Right renal pelvis (tissue), 4 donors: ENCODE results near the gene PARD6B. TPM values are rescaled to one million over a fixed set of nuclear protein-coding genes. Genes with fewer than 3 reads are reported as not detected.

Experiments
- DNase-seq, 4 donors: peaks; one replicate each; pipeline ENCODE4 v3.0.0-alpha.2; 2013; ENCODE audit warnings: low read depth in 4 of 4, low spot score in 3 of 4, missing footprints in 1 of 4
- polyA plus RNA-seq, 4 donors: library from polyadenylated mRNA; unstranded; fragments of 120-200 nt; gene quantifications; one replicate each; pipeline ENCODE4 v1.2.1, GENCODE V29; 2013; ENCODE audit not compliant: insufficient read length in 4 of 4

Gene PARD6B
- polyA plus RNA-seq, 4 donors: 18.7 to 29.7 (median 23.5) TPM

GRCh38 chr20:50723672-50724071 is 7.7 kb upstream of the PARD6B start:
- DNase-seq: no peak

GRCh38 chr20:50724112-50724725 is 7.2 kb upstream of the PARD6B start:
- no peak for DNase-seq

DNA sequence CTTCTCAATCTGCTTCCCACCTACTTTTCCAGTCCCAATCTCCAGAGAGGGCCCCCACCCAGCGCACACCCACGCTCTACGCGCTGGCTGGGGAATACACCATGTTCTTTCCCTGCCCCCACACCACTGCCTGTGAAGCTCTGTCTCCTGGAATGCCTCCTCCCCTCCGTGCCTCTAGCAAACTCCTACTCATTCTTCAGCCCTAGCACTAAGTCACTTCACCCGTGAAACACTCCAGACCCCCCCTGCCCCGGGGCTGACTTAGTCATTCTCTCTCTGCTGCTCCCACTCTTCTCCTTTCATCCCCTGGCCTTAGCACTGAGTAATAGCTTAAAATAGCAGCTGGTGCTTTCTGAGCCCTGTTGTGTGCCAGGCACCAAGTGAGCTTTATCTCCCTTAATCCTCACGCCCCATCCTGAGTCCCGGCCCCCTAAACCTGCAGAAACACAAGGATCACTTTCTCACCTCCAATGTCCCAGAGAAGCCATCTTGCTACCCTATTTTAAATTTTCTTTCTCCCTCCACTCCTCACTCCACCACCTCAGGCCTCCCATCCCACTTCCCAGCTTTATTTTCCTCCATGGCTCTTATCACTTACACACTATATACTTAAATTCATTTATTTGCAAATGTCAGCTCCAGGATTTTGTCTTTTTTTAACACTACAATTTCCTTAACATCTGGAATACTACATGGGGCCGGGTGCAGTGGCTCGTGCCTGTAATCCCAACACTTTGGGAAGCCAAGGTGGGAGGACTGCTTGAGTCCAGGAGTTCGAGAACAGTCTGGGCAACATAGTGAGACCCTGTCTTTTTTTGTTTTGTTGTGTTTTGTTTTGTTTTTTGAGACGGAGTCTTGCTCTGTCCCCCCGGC is 6.3 kb upstream of the PARD6B start:
- DNase-seq: no peak

DNA sequence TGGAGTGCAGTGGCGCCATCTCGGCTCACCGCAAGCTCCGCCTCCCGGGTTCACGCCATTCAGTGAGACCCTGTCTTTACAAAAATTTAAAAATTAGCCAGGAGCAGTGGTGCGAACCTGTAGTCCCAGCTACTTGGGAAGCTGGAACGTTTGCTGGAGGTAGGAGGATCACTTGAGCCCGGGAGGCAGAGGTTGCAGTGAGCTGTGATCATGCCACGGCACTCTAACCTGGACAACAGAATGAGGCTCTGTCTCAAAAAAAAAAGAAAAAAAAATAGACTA is 5.7 kb upstream of the PARD6B start:
- no peak for DNase-seq

- DNase-seq: no peak
Observed at GRCh38 chr20:50726955-50727791, 4.2 kb upstream of the PARD6B start.

- no peak for DNase-seq
Observed at GRCh38 chr20:50727792-50728485, 3.4 kb upstream of the PARD6B start.

GRCh38 chr20:50728486-50728980 is 2.8 kb upstream of the PARD6B start:
- DNase-seq: no peak

DNA sequence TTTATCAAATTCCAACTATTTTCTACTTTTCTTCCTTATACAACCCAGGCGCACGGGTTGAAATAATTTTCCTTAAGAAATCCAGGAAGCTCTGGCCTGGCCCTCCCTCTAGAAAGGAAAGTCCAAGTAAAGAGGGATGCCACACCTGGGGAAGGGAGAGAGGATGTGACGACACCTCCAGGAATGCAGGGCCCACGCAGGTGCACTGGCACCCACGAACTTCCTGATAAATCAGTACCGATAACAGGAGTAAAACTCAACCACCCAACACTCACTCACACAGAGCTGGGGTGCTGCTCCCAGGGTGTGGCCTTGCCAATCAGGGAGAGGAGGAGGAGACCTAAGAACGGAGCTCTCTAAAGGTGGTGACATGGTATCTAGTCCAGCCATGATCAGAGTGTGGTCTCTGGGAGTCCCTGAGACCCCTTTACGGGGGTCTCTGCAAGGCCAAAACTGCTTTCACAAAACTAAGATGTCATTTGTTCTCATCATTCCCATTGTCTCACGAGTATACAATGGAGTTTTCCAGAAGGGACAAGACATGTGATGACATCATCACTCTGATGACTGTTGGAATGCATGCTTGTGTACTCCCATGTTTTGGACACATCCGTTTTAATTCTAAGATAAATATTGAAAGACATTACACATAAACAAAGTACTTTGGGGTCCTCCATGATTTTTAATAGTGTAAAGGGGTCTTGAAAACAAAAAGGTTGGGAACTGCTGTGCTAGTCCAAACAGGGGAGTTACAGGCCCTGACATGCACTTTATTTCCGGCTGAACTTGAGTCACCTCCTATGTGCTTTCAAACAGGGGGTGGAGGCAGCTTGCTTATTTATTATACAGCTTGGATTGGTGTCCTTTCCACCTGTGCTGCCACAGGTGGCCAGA is 2.2 kb upstream of the PARD6B start:
- no peak for DNase-seq

- DNase-seq: no peak
Observed at GRCh38 chr20:50729901-50730764, 1.2 kb upstream of the PARD6B start.

GRCh38 chr20:50730765-50731054 is 670 bp upstream of the PARD6B start:
- no peak for DNase-seq

DNA sequence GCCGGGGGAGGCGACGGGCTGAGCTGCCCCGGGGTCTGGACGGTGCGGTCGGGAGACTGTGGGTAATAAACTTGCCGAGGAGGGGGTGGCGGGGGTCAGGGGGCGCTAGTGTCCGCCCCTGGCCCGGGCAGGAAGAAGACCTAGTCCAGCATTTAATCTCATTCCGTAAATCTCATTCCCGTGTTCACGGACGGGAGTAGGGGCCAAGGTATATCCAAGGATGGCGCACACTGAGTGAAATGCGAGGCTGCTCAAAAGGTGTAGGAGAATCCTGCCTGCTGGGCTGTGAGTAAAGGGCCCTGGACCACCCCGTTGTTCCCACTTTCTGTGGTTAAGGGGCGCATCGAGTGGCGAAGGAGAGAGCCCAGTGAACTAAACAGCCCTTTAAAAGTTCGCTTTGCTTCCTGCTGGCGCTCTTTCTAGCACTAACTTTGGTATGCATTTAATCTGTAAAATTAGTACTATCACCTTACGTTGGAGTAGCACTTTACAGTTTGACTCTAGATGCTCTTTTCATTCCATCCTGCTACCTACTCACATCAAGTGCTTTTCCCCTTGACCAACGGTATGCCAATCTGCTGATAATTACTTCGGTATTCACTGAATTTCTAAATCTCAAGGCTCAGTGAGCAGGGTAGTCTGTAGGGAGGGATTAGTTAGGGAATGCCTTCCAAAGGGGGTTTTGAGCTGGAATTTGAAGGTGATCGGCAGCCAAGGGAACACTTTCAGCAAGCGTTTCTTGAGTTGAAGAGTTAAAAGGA is 730 bp downstream of the PARD6B start:
- no peak for DNase-seq

GRCh38 chr20:50733644-50734349 is 2.4 kb downstream of the PARD6B start:
- no peak for DNase-seq

DNA sequence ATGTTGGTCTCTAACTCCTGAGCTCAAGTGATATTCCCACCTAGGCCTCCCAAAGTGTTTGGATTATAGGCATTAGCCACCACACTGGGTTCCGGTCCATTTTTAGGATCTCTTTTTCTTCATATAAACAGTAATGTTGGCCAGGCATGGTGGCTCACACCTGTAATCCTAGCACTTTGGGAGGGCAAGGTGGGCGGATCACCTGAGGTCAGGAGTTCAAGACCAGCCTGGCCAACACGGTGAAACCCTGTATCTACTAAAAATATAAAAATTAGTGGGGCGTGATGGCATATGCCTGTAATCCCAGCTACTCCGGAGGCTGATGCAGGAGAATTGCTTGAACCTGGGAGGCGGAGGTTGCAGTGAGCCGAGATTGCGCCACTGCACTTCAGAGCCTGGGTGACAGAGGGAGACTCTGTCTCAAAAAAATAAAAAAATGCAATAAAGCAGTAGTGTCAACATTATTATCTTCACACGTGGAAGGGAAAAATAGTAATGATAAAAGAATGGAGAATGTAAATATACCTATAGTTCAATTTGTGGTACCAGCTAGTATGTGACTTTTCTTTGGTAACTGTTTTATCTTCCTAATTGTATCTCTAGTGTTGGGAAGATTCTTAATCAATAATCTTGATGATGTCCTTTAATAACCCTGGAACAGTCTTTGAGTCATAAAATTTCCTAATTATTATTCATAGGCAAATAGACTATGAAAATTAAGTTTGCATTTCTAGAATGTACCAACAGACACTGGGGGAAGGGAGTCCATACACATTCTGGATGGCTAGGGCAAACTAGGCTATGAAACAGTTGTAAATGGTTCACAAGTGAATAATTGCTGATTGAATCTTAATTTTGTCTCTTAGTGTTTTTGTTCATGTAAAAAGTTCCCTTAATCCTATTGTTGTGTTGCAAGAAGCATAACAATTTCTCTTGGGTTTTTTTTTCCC is 3.6 kb downstream of the PARD6B start:
- no peak for DNase-seq

GRCh38 chr20:50735813-50736212 is 4.4 kb downstream of the PARD6B start:
- no peak for DNase-seq

DNA sequence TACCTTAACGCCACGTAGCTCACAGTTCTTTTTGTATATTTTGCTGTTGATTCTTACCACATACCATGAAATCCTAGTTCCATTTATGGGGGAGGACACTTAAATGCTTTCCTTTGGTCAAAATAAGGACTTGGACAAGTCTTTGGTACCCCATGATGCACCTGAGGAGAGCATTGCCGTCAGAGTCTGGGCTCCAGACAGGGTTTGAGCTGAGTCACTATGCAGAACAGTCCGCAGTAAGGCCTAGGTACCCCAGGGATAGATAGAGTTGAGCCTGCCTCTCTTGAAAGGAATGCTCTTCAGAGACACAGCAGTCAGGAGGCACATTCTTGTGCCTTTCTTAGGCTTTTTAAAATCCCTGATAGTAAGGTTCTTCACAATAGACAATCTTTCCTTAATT is 6.0 kb downstream of the PARD6B start:
- no peak for DNase-seq

DNA sequence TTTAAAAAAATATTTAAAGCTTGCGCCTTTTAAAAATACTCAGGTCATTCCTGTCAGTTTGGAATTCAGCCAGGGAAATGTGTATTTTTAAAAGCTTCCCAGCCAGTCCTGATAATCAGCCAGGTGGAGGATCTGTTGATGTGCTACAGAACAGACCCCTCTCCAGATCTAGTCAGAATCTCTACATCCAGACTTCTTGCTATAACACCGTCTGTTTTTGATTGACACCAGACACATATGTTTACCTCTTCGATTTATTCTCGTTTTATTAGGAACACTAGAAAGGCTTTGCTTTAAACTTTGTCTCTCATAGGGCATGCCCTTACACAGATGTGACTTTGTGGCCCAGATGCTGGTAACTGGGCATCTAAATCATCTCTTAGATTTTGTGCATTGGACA is 11.7 kb downstream of the PARD6B start:
- DNase-seq: no peak
